ENCODE data around the gene LRRC8A.

DNA sequence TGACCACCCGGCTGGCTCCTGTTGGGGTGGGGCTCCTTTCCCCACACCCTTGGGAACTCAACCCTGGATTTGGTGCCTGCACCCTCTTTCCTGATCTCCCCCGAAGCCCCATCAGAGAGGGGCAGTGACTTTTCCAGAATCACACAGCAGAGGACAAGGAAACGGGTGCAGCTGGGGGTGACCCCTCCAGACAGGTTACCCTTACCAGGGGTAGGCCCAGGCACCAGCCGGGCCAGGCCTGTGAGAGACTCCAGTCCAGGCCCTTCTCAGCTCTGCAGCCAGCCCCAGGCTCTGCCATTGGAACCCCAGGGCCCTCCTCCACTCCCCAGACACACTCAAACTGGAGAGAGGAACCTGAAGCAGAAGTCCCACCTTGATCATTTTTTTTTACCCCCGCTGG is 19.9 kb downstream of the LRRC8A start:
- TF ChIP-seq CTCF (IDR thresholded peaks at IDR 0.05) (no peak), POLR2A (IDR thresholded peaks at IDR 0.05) (no peak)

Data from heart left ventricle (tissue), 13 donors.